GM19468 (cell line): ENCODE measurements around the gene ABCA6.
"Not testable (repeated sequence)": the region's sequence is repeated elsewhere in the genome, so short reads cannot be mapped to it uniquely, and the experiment has no call there.

ENCODE experiments used
- ATAC-seq: cut with Tn5 transposase; IDR thresholded peaks from one replicate; pipeline ENCODE4 v1.9.1; 2021; ENCODE audit warnings: mild to moderate bottlenecking, moderate library complexity, moderate number of reproducible peaks; ENCODE audit not compliant: unreplicated experiment; ENCODE audit errors: extremely low read depth

Gene ABCA6

GRCh38 chr17:69075823-69076222 lies 65.9 kb downstream of the ABCA6 start:
- ATAC-seq, result no peak

DNA sequence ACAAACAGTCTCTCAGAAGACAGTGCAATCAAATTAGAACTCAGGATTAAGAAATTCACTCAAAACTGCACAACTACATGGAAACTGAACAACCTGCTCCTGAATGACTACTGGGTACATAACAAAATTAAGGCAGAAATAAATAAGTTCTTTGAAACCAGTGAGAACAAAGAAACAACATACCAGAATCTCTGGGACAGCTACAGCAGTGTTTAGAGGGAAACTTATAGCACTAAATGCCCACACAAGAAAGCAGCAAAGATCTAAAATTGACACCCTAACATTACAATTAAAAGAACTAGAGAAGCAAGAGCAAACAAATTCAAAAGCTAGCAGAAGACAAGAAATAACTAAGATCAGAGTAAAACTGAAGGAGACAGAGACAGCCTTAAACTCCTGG lies 68.3 kb downstream of the ABCA6 start:
- ATAC-seq, result not testable (repeated sequence)

DNA sequence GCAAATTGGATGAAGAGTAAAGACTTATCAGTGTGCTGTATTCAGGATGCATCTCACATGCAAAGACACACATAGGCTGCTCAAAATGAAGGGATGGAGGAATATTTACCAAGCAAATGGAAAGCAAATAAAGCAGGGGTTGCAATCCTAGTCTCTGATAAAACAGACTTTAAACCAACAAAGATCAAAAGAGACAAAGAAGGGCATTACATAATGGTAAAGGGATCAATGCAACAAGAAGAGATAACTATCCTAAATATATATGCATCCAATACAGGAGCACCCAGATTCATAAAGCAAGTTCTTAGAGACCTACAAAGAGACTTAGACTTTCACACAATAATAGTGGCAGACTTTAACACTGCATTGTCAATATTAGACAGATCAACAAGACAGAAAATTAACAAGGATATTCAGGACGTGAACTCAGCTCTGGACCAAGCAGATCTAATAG lies 68.9 kb downstream of the ABCA6 start:
- not testable (repeated sequence) for ATAC-seq

GRCh38 chr17:69071233-69071586 lies 70.5 kb downstream of the ABCA6 start:
- ATAC-seq, result not testable (repeated sequence)

GRCh38 chr17:69070378-69071232 lies 71.1 kb downstream of the ABCA6 start:
- not testable (repeated sequence) for ATAC-seq

GRCh38 chr17:69069226-69069750 lies 72.4 kb downstream of the ABCA6 start:
- ATAC-seq, result no peak

DNA sequence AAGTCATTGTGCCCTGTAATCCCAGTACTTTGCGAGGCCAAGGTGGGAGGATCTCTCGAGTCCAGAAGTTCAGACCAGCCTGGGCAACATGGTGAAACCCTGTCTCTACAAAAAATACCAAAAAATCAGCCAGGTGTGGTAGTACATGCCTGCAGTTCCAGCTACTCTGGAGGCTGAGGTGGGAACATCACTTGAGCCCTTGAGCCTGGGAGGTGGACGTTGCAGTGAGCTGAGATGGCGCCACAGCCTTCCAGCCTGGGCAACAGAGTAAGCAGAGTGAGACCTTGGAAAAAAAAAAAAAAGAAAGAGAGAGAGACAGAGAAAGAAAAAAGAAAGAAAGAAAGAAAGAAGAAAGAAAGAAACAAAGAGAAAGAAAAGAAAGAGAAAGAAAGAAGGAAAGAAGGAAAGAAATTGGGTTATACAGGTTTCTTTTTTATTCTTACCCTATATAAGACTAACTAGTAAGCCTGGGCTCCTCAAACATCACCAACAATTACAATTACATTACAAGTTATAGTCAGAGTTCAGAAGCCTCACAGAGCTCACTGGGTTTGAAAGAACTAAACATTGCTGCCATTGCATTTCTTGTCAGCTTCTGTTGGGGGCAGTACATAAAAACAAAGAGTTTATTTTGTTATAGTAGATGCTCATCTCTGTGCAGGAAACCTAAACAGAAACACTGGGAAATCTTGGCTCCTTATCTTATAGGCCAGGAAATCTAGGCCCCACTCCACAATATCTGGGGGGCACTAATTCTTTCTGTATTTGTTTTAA lies 74.2 kb downstream of the ABCA6 start:
- no peak for ATAC-seq

- ATAC-seq, result no peak
Observed at GRCh38 chr17:69066482-69066881, 75.2 kb downstream of the ABCA6 start.

GRCh38 chr17:69065113-69065512 lies 76.6 kb downstream of the ABCA6 start:
- no peak for ATAC-seq

- ATAC-seq, result no peak
Observed at GRCh38 chr17:69064476-69064875, 77.2 kb downstream of the ABCA6 start.

DNA sequence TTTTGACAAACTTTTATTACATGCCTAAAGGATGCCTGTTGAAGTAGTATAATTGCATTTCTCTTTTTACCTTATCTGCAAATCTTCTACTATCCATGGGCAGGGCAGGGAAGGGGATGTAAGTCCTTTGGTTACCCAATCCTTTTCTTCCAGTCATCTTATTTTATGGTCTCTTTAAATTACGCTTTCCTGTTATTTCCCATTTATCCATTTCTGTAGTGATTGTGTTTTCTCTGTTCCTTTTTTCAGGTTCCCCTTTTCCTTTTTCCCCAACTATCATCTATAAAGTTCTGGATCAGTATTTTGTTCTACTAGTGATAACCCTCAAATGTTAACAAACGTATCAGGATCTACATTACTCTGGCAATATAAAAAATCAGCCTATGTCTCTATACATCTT lies 77.7 kb downstream of the ABCA6 start:
- ATAC-seq, result no peak

- ATAC-seq, result no peak
Observed at GRCh38 chr17:69062860-69063581, 78.7 kb downstream of the ABCA6 start.

- no peak for ATAC-seq
Observed at GRCh38 chr17:69061721-69062556, 79.8 kb downstream of the ABCA6 start.

GRCh38 chr17:69060822-69061221 lies 80.9 kb downstream of the ABCA6 start, which contains the start of gene ABCA9:
ABCA9 (minus strand) TSS chr17:69060927; CDS start chr17:69051126, 9,801 bp downstream.
- ATAC-seq, result no peak

GRCh38 chr17:69059458-69060175 lies 82.1 kb downstream of the ABCA6 start:
- no peak for ATAC-seq

DNA sequence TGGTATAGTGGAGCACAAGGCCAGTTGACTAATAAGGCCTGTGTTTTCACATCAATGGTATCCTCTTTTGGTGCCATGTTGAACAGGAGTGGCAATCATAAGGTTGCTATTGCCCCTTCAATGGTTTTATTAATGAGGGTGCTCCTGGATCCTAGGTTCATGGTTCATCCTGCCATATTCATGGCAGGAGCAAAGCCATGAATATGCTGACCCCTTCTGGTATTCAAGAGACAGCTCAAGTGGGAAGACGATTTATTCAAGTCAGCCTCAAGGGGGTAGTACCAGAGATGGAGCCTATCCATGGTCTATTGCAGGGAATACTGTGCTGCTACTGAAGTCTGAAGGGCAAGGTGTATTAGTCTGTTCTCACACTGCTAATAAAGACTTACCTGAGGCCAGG lies 83.5 kb downstream of the ABCA6 start:
- no peak for ATAC-seq

- ATAC-seq, result no peak
Observed at GRCh38 chr17:69057280-69057679, 84.4 kb downstream of the ABCA6 start.

GRCh38 chr17:69056179-69056823 lies 85.4 kb downstream of the ABCA6 start:
- ATAC-seq, result no peak
